ENCODE measurements around the gene NSUN3. TPM values are rescaled to one million over a fixed set of nuclear protein-coding genes. Genes with fewer than 3 reads are reported as not detected.
"Not testable (repeated sequence)": the region's sequence is repeated elsewhere in the genome, so short reads cannot be mapped to it uniquely, and the experiment has no call there.

NSUN3 gene
- polyA plus RNA-seq, 12 donors: 6.4 to 11.4 (median 8.2) TPM; not detected in 2

- no peak for DNase-seq
Measured at GRCh38 chr3:94066506-94067500, 3.9 kb downstream of the NSUN3 start.

DNA sequence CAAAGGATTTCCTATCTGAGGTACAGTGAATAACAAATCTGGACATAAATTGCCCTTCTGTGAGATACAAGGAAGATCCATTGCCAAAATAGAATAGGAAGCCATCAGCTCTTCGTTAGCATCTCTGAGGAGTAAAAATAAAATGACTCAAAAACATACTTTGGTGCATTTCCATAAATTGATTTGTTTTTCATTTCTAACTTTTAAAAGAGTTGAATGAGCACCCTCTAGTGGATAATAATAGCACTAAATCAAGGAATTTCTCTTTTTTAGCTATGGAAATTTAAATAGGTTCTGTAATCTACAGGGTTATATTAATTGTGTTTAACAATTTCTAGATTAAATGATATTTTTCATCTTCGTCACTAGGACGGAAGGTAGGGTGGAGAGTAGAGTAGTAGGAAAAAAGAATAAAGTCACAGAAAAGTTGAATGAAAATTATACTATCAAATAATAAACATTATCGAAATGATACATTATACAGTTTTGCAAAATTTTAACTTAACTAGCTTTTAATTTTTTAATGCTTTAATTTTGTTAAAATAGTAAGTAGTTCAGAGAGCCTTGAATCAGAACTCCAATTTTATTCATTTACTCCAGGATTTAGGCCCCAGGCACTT, 6.4 kb downstream of the NSUN3 start:
- DNase-seq: peak; percentile 15

DNA sequence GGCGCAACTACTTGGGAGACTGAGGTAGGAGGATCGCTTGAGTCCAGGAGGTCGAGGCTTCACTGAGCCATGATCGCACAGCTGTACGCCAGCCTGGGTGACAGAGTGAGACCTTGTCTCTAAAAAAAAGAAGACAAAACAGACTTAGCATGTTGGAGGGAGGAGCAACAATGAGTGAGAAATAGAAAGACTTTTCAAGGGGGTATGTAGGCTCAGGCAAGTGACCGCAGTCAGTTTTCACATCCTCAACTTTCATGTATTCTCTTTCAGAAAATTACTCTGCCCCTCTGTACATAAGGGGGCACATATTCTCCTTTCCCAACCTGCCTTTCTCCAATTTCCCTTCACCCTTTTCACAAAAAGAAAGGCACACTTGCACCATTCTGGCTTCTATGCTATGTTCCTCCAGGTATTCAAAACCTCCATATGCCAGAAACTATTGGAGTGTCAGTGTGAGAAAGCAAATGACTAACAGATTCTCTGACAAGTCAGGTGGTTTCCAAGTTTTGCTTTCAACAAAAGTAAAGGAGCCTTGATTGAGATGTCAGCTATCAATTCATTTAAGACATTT, 7.6 kb downstream of the NSUN3 start:
- DNase-seq: no peak

GRCh38 chr3:94071713-94072284, 8.9 kb downstream of the NSUN3 start:
- no peak for DNase-seq

DNA sequence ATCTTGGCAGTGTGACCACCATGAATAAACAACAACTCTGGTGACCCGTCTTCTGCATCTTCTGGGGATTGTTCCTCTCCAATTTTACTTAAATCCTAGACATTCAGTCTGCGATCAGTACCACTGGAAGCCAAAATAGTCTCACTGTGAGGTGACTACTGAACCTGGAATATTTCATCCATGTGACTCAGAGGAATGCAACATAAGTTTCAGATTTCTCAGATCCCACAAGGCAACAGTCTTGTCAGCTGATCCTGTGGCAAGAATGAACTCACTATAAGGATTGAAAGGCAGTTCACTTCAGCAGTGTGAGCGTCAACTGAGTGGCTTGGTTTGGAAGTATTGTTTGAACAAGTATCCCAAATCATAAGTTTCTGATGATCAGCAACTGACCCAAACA, 13.2 kb downstream of the NSUN3 start:
- no peak for DNase-seq

DNA sequence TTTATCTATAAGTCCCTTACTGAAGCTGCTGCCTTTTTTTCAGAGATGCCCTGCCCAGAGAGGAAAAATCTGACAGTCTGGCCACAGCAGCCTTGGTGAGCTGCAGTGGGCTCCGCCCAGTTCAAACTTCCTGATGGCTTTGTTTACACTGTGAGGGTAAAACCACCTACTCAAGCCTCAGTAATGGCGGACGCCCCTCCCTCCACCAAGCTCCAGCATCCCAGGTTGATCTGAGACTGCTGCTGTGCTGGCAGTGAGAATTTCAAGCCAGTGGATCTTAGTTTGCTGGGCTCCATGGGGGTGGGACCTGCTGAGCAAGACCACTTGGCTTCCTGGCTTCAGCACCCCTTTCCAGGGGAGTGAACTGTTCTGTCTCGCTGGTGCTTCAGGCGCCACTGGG, 17.7 kb downstream of the NSUN3 start:
- DNase-seq: not testable (repeated sequence)

DNA sequence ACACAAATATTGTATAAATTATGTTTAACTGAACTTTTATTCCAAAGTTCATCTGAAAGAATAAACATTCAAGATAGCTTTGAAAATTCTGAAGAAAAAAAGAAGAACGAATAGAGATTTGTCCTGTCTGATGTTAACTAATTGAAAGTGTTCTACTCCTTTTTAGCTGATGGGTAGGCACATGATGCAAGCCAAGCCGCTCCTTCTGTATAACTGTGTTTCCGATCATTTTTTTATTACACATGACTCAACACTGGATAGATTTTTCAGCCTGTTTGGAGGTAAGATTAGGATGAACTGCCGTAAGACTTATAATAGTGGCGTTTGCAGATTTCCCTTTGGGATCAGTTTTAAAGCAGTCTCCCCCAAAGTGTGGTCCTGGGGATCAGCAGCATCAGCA, 19.0 kb downstream of the NSUN3 start:
- no peak for DNase-seq

- DNase-seq: no peak
Measured at GRCh38 chr3:94082391-94082937, 19.6 kb downstream of the NSUN3 start.

GRCh38 chr3:94083261-94083660, 20.4 kb downstream of the NSUN3 start:
- DNase-seq: no peak

- no peak for DNase-seq
Measured at GRCh38 chr3:94089126-94089525, 26.3 kb downstream of the NSUN3 start.

DNA sequence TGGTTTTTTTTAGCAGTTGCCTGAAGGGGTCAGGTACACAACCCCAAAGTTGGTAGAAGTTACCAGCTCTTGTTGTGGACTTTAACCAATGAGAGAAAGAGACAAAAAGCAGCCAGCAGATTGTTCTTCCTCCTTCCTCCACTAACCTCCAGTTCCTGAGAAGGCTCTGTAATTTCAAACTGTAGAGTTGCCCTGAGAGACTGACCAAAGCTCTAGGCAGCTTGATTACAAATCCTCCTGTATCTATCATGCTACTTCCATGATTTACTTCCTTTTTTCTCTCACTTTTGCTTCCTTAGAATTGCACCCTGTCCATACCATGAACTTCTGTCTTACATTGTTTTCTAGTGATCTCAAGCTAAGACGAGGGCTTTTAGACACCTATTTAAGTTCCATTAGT, 29.2 kb downstream of the NSUN3 start:
- DNase-seq: no peak

DNA sequence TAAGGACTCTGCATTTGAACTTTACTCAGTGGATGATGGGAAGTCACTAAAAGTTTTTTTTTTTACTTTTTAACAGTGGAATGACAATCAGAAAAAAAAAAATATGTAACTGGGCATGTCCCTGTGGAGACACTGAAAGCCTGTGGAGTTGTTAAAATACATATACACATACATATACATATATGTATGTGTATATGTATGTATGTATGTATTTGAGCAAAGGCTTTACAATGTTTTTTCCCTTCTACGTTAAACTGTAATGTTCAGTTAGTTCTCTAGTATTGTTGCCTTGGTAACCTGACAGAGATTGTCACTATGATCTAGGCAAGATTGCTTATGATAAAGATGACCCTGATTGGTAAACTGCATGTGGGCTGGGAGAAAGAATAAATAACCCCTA, 30.3 kb downstream of the NSUN3 start:
- no peak for DNase-seq

GRCh38 chr3:94095111-94095510, 32.2 kb downstream of the NSUN3 start:
- no peak for DNase-seq

- DNase-seq: no peak
Measured at GRCh38 chr3:94098452-94098851, 35.6 kb downstream of the NSUN3 start.

GRCh38 chr3:94099311-94099710, 36.5 kb downstream of the NSUN3 start:
- no peak for DNase-seq

DNA sequence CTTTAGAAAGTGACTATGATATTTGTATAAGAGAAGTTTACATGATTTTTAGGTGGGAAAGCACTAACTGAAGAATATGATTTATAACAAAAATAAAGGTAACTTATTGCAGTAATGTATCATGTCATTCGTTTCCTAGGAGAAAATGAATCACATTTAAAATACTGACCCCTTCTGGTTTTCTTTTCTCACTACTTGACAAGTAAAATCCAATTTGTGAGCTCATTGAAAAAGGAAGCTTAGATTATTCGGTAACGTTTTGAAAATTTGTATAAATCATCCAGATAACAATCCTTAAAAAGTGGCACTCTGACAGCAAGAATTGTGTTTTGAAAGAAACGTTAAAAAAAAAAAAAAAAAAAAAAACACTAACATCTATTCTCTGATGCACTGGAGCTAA, 39.0 kb downstream of the NSUN3 start:
- DNase-seq: no peak

DNA sequence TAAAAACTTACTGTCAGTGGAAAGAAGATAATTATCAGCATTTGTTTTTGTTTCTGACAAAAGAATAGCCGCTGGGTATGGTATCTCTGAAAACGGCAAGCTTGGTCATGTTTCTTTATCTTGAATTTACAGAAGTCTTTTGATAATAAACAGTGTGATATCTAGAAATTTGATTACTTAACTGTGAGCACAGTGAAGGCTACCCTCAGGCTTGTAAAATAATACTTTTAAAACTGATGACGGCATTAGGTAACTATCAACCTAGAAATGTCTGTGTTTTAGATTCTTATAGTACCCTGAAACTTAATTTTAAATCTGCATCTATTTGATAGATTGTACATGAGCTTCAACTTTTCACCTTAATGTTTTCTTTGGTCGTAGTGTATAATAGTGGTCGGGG, 43.4 kb downstream of the NSUN3 start:
- no peak for DNase-seq

GRCh38 chr3:94110232-94110631, 47.4 kb downstream of the NSUN3 start:
- DNase-seq: not testable (repeated sequence)

GRCh38 chr3:94110854-94111253, 48.0 kb downstream of the NSUN3 start:
- no peak for DNase-seq

DNA sequence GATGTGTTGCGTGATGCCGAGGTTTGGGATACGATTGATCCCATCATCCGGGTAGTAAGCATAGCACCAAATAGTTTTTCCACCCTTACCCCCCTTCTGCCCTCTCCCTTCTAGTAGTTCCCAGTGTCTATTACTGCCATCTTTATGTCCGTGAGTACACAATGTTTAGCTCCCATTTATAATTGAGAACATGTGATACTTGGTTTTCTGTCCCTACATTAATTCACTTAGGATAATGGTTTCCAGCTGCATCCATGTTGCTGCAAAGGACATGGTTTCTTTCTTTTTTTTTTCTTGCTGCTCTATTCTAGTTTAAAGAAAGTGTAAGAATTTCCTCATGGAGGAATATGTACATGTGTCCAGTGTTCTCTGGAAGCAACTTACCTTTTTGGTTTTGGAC, 51.8 kb downstream of the NSUN3 start:
- DNase-seq: no peak

DNA sequence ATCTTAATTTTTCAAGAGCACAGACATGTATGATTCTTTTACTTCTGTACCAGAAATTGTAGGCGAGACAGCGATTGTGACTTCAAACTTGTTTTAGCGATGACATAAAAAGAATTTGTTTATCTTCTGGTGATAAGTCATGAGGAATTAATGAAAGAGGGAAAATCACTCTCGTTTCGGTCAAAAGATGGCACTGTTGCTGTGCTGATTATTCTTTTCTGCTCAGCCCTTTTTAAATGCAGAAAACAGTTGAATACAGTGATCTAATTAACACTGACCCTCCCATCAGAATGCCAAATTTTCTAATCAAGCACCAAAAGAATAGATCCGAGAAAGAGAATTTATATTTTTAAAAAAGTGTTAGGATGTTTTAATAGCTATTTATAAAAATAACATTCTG, 52.6 kb downstream of the NSUN3 start:
- DNase-seq: peak; percentile 28

DNA sequence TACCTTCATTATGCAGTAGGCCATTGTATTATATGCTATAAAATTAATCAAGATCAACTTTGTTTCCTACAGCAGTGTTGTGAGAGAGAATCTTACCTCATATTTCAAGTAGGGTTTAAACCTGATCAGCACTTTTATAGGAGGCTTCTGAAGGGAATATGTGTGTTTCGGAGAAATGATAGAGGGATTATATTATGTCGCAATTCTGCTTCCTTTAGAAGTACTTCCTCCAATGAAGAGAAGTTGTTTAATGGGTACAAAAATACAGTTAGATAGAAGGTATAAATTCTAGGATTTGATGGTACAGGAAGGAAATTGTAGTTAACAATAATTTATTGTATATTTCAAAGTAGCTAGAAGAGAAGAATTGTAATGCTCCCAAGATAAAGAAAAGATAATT, 54.9 kb downstream of the NSUN3 start:
- DNase-seq: no peak

Data from muscle of arm (tissue), 12 donors.